Middle frontal gyrus (tissue), 1 donor: ENCODE data around the gene CABS1.

ENCODE experiments used
- DNase-seq: peaks from one replicate; pipeline ENCODE4 v3.0.0-alpha.2; 2015; ENCODE audit warnings: low spot score; ENCODE audit errors: extremely low spot score

Gene CABS1

DNA sequence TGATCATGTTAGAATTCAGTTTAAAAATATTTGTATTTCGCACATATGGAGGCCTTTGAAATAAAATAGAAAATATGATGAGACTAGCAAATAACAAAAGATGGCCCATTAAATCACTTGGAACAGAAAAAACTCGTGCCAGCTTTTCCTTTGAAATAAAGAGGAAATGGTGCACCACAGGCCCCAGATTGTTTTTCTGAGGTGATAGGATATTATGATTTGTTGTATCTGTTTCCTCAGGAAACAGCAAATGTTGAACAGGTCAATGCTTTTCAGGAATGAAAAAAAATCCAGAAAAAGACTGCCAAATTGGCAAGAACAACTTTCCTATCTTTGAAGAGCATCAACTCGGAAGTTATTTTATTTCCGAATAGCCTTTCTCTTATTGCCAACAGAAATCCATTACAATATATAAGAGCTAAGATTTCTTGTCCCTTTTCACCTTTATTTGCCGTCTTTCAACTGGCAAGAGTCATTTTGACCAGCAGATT lies 48.0 kb downstream of the CABS1 start, which contains the start of gene SMR3B:
SMR3B (plus strand) TSS at position 441 of the 491 bp plus-strand sequence. CDS start 1,380 bp downstream, outside the sequence.
- DNase-seq: no peak
